Measurements from ENCODE around the gene SCN5A. TPM values are rescaled to one million over a fixed set of nuclear protein-coding genes. Genes with fewer than 3 reads are reported as not detected.

Gene SCN5A
- total RNA-seq, 1 experiment from 2014 or later = not detected

DNA sequence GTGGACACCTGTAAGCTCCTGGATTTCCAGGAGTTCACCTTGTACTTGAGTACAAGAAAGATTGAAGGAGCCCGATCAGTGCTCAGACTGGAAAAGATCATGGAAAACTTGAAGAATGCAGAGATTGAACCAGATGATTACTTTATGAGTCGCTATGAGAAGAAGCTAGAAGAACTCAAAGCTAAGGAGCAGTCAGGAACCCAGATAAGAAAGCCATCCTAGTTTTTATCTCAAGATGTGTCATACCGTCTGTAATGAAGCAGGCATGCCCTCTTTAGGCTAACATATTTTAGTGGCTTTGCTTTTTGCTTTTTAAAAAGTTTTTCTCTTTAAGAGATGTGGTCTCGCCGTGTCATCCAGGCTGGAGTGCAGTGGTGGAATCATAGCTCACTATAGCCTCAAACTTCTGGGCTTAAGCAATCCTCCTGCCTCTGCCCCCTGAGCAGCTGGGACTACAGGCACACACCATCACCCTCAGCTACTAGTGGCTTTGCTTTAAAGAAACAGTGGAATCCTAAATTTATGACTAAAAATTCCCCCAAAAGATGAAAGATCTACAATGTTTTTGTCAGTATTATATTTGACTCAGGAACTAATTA, 125.2 kb downstream of the SCN5A start:
- Histone ChIP-seq H3K9me3 (no peaks in the 10 kb centered on the region), H3K4me3 (no peak overlapping the region), H3K27me3 (no peaks in the 10 kb centered on the region), H3K36me3 (peaks cover 4% of the 10 kb centered on the region)
- no peak for DNase-seq

DNA sequence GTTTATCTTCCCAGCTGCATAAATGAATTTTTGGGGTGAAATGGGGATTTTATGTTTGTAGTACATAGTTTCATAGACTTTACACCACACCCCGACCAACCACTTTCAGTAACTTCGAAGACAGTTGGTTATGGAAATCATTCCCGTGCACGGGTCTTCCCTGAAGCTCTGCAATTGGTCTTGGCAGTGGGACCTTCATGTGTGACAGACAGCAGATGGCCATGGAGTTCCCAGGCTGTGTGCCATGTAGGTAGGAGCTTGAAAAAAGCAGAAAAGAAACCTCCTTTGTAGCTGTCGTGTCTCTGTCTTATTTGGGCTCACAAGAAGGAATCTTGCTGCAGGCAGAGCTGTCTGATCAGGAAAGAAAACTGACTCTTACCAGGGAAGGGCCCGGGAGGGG, 127.5 kb downstream of the SCN5A start:
- no peak overlapping the region for H3K4me3 ChIP-seq
- H3K27me3 ChIP-seq = no peaks in the 10 kb centered on the region
- no peak for DNase-seq
- no peaks in the 10 kb centered on the region for H3K9me3 ChIP-seq
- peaks cover 4% of the 10 kb centered on the region for H3K36me3 ChIP-seq

DNA sequence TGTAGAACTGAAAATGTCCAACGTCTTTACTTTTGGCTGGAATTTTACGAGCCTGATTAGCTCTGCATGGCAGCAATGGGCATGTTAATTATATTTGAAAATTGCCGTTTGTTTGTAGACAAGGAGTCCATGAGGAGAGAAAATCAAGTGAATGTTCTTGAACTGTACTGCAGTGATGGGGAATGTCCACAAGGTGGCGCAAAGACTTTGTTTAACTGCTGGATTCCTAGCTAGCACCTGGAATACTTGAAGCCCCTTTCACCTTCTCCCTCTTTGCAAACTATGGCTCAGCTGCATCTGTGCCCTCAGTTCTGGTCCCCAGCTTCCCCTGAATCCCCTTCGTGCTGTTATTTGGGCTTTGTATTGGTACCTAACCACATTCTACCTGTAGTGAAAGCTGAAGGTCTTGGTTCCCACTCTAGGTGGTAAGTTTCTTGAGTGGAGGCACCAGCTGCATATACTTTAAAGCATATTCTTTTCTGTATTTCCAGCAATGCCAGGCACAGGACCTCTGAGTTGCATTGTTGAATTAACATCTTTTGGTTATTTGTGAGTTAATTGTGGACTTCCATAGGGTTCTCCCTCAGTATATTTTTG, 128.0 kb downstream of the SCN5A start:
- Histone ChIP-seq H3K27me3 (no peaks in the 10 kb centered on the region), H3K4me3 (no peak overlapping the region), H3K9me3 (no peaks in the 10 kb centered on the region), H3K36me3 (peaks cover 4% of the 10 kb centered on the region)
- peak; percentile 12 for DNase-seq

DNA sequence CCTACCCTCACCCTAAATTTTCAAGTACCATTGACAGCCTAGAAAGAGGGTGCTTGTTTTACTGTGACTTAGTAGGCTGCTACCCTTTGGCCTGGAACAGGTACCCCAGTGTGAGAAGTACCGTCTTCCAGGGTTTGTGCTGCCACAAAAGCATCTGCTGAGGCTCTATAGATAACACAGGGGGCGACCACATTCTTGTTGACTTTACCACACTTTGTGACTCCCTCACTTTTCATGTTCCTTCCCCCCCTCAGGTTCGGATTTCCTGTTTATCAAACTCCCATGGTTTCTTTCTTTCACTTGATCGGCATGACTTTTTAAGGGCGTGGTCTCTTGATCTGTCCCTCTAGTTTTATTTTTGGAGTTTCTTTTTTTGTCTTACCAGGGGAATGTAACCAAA, 129.8 kb downstream of the SCN5A start:
- peaks cover 4% of the 10 kb centered on the region for H3K36me3 ChIP-seq
- no peak for DNase-seq
- no peaks in the 10 kb centered on the region for H3K27me3 ChIP-seq
- no peak overlapping the region for H3K4me3 ChIP-seq
- no peaks in the 10 kb centered on the region for H3K9me3 ChIP-seq

DNA sequence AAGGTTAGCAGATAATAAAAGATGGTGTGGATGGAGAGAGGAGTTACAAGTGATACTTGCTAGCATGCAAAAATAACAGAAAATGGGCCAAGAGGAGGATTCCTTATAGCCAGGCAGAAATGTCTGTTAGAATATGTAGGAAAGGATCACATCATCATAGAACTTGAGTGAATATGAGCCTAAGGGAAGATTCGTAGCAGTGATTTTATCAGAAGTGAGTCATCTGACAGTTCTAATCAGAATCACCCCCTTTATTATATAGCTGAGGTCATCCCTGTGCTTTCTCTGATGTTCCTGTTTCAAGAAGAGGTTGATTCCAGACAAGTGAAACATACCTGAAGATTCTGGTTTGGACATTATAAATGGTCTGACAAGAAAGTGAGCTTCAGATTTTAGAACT, 130.5 kb downstream of the SCN5A start:
- H3K4me3 ChIP-seq = no peak overlapping the region
- H3K9me3 ChIP-seq = no peaks in the 10 kb centered on the region
- no peaks in the 10 kb centered on the region for H3K27me3 ChIP-seq
- no peak for DNase-seq
- peaks cover 3% of the 10 kb centered on the region for H3K36me3 ChIP-seq

DNA sequence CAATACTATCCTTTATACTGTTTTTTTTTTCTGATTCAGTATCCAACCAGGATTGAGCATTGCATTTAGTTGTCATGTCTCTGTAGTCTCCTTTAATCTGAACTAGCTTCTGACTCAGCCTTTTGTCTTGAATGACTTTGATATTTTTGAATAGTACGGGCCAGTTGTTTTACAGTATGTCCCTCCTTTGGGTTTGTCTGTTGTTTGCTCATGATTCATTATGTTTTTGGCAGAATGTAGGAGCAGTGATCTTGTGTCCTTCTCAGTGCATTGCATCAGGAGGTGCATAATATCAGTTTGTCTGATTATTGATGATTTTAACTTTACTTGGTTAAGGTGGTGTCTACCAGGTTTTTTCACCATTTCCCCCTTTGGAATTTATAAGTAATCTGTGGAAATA, 132.8 kb downstream of the SCN5A start:
- no peak overlapping the region for H3K4me3 ChIP-seq
- H3K36me3 ChIP-seq = 0 out of 2 replicates have a peak, but pooled peaks cover 2% of the 10 kb centered on the region
- no peaks in the 10 kb centered on the region for H3K9me3 ChIP-seq
- no peaks in the 10 kb centered on the region for H3K27me3 ChIP-seq
- DNase-seq = no peak

DNA sequence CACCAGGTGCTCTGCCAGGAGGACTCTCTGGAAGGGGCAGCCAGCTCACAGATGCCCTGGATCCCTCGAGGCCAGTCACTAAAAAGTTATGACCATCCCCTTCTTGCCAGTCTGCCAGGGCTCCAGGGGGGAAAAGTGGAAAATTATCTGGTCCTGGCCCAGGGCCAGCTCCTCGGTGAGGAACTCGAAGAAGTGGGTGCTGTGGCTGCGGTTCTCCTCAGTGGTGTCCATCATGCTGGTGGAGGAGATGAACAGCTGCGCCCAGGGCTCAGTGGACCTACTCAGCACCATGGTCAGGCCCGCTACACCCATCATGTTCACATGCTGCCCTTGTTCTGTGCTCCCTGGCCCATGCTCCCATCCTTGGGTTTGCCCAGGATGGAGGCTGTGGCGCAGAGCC, 134.1 kb downstream of the SCN5A start:
- no peaks in the 10 kb centered on the region for H3K36me3 ChIP-seq
- no peaks in the 10 kb centered on the region for H3K9me3 ChIP-seq
- H3K27me3 ChIP-seq = no peaks in the 10 kb centered on the region
- DNase-seq = no peak
- H3K4me3 ChIP-seq = no peak overlapping the region

DNA sequence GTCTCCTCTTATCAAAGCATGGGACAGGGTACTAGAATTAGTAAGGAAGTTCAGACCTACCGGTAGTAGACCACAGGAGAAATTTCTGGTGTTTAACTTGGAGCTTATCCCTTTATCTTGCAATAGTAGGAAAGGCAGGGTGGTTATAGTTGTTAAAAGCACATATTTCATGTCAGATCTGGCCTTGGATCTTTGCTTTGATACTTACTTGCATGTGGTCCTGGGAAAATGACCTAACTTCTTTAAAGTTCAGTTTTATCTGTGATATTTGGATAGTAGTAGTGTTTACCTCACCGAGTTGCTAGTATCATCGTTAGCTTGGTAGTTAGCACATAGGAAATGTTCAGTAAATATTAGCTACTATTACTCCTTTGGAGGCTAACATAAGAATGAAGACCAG, 137.9 kb downstream of the SCN5A start:
- Histone ChIP-seq H3K4me3 (no peak overlapping the region), H3K9me3 (no peaks in the 10 kb centered on the region), H3K36me3 (peaks cover 2% of the 10 kb centered on the region), H3K27me3 (no peaks in the 10 kb centered on the region)
- DNase-seq = no peak

DNA sequence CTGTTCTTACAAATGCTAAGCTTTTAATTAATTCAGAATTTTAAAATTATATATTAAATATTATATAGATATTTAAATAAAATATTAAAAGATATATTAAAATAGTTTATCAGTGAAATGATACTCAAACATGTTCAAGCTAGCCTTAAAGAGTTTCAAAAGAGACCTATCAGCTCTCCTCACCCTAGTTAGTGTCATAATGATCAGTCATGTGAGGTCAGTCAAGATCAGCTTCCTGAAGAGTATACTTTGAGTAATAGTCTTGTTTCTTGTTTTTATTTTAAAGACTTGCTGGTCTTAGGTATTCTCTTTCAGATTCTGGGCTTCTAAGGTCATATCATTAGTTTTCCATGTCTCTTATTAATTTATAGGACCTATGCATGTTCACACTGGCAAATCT, 138.9 kb downstream of the SCN5A start:
- Histone ChIP-seq H3K36me3 (peaks cover 2% of the 10 kb centered on the region), H3K4me3 (no peak overlapping the region), H3K9me3 (no peaks in the 10 kb centered on the region), H3K27me3 (no peaks in the 10 kb centered on the region)
- no peak for DNase-seq

DNA sequence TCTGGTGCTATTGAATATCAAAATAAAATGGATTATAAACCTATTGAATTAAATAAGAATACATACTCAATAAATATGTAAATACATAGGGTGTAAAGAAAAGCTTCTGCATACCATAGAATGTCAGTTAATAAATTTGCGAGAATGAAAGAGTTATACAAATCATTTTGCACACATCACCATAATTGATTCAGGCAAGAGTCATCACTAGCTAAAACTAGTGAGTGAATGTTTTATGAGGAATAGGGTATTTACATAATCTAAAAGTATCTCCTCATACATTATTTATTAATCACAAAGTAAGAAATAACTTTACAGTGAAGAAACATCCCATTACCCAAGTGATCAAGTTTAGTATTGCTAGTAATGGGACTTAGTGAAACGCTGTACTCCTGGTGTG, 139.8 kb downstream of the SCN5A start:
- H3K36me3 ChIP-seq = peaks cover 2% of the 10 kb centered on the region
- no peak for DNase-seq
- H3K9me3 ChIP-seq = no peaks in the 10 kb centered on the region
- H3K27me3 ChIP-seq = no peaks in the 10 kb centered on the region
- no peak overlapping the region for H3K4me3 ChIP-seq

DNA sequence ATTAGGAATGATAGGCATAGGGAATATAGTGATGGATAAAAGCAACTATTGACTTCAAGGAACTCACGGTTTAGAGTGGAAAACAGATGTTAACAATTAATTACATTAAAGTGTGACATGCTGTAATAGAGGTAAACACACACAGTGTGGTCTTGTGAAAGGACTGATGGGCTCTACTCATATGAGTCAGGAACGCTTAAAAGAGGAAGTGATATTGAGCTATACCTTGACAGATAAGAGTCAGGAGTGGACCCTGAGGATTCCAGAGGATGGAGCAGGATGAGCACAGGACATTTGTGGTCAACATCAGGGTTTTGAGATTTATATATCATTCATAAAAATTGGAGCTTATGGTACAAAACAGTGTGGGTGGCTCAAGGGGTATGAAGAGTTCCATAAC, 142.4 kb downstream of the SCN5A start:
- Histone ChIP-seq H3K27me3 (no peaks in the 10 kb centered on the region), H3K9me3 (no peaks in the 10 kb centered on the region), H3K36me3 (peaks cover 5% of the 10 kb centered on the region), H3K4me3 (no peak overlapping the region)
- DNase-seq = no peak

DNA sequence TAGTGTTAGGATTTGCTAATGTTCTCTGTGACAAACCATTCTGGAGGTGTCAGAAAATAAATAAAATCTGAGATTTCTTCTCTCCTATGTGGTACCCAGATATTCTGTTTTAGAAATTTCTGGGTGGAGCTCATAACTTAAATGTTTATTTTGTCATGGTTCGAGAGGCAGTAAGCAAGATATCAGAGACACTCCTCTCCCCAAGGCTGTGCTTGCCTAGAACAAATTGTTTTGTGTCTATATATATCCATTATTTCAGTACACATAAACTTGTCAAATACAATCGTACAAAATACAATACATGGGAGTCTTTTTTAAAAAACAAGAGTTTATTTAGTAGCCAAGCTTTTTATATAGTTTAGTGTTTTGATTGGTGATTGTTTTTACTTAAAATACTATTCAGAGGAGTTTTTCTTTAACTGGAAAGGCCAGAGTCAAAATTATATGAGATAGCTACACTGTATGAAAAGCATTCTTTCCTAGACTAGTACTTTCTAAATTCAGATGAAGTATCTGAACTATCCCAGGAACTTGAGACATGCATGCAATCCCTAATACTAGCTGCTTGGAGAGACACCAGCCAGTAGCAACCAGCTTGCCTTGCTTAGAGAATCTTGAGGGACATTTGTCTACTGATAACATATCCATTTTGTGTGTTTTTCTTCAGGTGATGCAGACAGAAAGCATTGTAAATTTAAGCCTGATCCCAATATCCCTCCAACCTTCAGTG, 148.6 kb downstream of the SCN5A start:
- peaks cover 8% of the 10 kb centered on the region for H3K36me3 ChIP-seq
- no peak for DNase-seq

More for the DNA sequence above, 148.6 kb downstream of the SCN5A start:
- Histone ChIP-seq H3K27me3 (no peaks in the 10 kb centered on the region), H3K4me3 (no peak overlapping the region), H3K9me3 (no peaks in the 10 kb centered on the region)

Other genes with a start within 250 kb of the SCN5A start
- 1.1 and 1.2 TPM in 2 replicates for gene ACVR2B, start 195.8 kb downstream of the SCN5A start, total RNA-seq (2014; rRNA removed; shearing (Covaris generic); ENCODE audit: low replicate concordance)
- gene EXOG, start 153.3 kb downstream of the SCN5A start, total RNA-seq (2014; rRNA removed; shearing (Covaris generic); ENCODE audit: low replicate concordance) = 4.7 and 5.0 TPM in 2 replicates
- gene SCN10A, start 166.5 kb upstream of the SCN5A start, total RNA-seq (2014; rRNA removed; shearing (Covaris generic); ENCODE audit: low replicate concordance) = not detected in 2 replicates